Measurements from ENCODE around the gene RUVBL2. TPM values are rescaled to one million over a fixed set of nuclear protein-coding genes. Genes with fewer than 3 reads are reported as not detected.

RUVBL2 gene
- total RNA-seq, 1 experiment from 2014 or later: 130 TPM

GRCh38 chr19:48959341-48960239 lies 34.1 kb upstream of the RUVBL2 start:
- Histone ChIP-seq H3K4me2 (ENCODE audit: insufficient read depth, insufficient read length, low read length) (no peak overlapping the region), H2BK5ac (ENCODE audit: insufficient read length, low read length) (no peak overlapping the region), H3K23ac (ENCODE audit: insufficient read length, low read depth, low read length) (no peak overlapping the region), H3K9me3 (ENCODE audit: control insufficient read depth, low read depth, low read length) (no peaks in the 10 kb centered on the region), H4K20me1 (ENCODE audit: control insufficient read depth, insufficient read depth, insufficient read length) (no peaks in the 10 kb centered on the region), H3K4me1 (ENCODE audit: insufficient read depth, low read length) (no peaks in the 10 kb centered on the region; the same call in 1 of the 2 replicates), H3K4ac (ENCODE audit: low read depth, low read length) (no peak overlapping the region), H3K56ac (ENCODE audit: insufficient read length, low read depth, low read length) (no peak overlapping the region), H3K27ac (ENCODE audit: insufficient read length, low read depth, low read length) (no peak overlapping the region), H2BK20ac (ENCODE audit: low read depth, low read length, poor library complexity, severe bottlenecking) (no peak overlapping the region), H2BK15ac (ENCODE audit: low read depth, low read length) (no peak overlapping the region), H3K23me2 (ENCODE audit: insufficient read length, low read depth, low read length, poor library complexity, severe bottlenecking) (peaks cover 12% of the 10 kb centered on the region), H2BK120ac (ENCODE audit: low read depth, low read length, poor library complexity, severe bottlenecking) (no peak overlapping the region), H3K14ac (ENCODE audit: insufficient read depth, low read length) (no peak overlapping the region), H3T11ph (ENCODE audit: low read length) (no peak overlapping the region), H3K79me1 (ENCODE audit: insufficient read depth, low read depth, low read length, poor library complexity, severe bottlenecking) (peaks cover 4% of the 10 kb centered on the region), H3K79me2 (ENCODE audit: insufficient read depth, low read length) (no peaks in the 10 kb centered on the region), H2BK12ac (ENCODE audit: insufficient read length, low read depth, low read length) (no peak overlapping the region), H3K18ac (ENCODE audit: insufficient read length, low read depth, low read length) (no peak overlapping the region), H4K91ac (ENCODE audit: insufficient read length, low read depth, low read length) (no peak overlapping the region), H3K27me3 (ENCODE audit: insufficient read depth, low read length) (no peaks in the 10 kb centered on the region), H2AFZ (ENCODE audit: low read length) (no peak overlapping the region), H4K8ac (replicated peaks; ENCODE audit: insufficient read length, low read depth, low read length) (no peak overlapping the region), H3K9ac (ENCODE audit: extremely low read depth, insufficient read length, low read length) (no peak overlapping the region), H2AK5ac (ENCODE audit: insufficient read length, low read length) (no peak overlapping the region), H4K5ac (ENCODE audit: insufficient read length, low read depth, low read length) (no peak overlapping the region)
- no CpG with 5 or more reads among the region's 16 CpGs for WGBS (ENCODE audit: extremely low coverage, insufficient read length, low lambda C conversion rate)
- H3K4me3 Mint-ChIP-seq: no peak overlapping the region
- no peak for TF ChIP-seq CTCF (conservative IDR thresholded peaks at IDR 0.05)
- no peak for DNase-seq
- H3K27ac Mint-ChIP-seq: no peak overlapping the region
- peaks cover 33 to 38% of the 10 kb centered on the region in 2 experiments for H3K4me1 Mint-ChIP-seq
- no peaks in the 10 kb centered on the region for H3K27me3 Mint-ChIP-seq (ENCODE audit: low read depth)
- H3K36me3 Mint-ChIP-seq (ENCODE audit: insufficient read depth in 1 of 3, low read depth in 3 of 3): peaks cover 17 to 59% (median 48%) of the 10 kb centered on the region in 3 experiments; a peak in 6 of 7 replicates
- H3K9me3 Mint-ChIP-seq: no peaks in the 10 kb centered on the region; a peak in 1 of 5 replicates

Data from H9 (cell line).